AG04450 (cell line): ENCODE data around the gene HOXA5. TPM values are rescaled to one million over a fixed set of nuclear protein-coding genes. Genes with fewer than 3 reads are reported as not detected.

ENCODE experiments used
- CTCF ChIA-PET: fragments of 300-600, 350-600 bp; formaldehyde crosslinking; extraction: SDS; loops from one replicate; lab custom pipeline; 2022; ENCODE audit warnings: antibody characterized with exemption, inconsistent platforms; lab: Charles Lee
- POLR2A ChIA-PET: fragments of 350-600 bp; formaldehyde crosslinking; extraction: SDS; loops from one replicate; lab custom pipeline; 2021; ENCODE audit warnings: antibody characterized with exemption, inconsistent platforms; lab: Yijun Ruan, JAX
- DNase-seq: peaks from one replicate; pipeline ENCODE4 v3.0.0-alpha.2; 2011; ENCODE audit warnings: low read depth, low spot score
- H3K27ac ChIP-seq: one replicate; pipeline ENCODE4 v1.5.1; 2012; ENCODE audit warnings: low read depth, low read length, control low read depth
- H3K27me3 ChIP-seq: one replicate; pipeline ENCODE4 v1.6.0; 2012; ENCODE audit warnings: low read length; ENCODE audit not compliant: control insufficient read depth, insufficient read depth
- H3K4me3 ChIP-seq: 2 replicates; pipeline ENCODE4 v1.5.1; 2011; ENCODE audit warnings: mild to moderate bottlenecking, low read depth, low read length, control low read depth
- H3K9me3 ChIP-seq: 2 replicates; pipeline ENCODE4 v1.5.1; 2012; ENCODE audit warnings: low read length; ENCODE audit not compliant: control insufficient read depth, insufficient read depth
- polyA plus RNA-seq: library from polyadenylated mRNA; depleted of rRNA; stranded (reverse); fragments of >200 nt; gene quantifications from 2 replicates; pipeline ENCODE4 v1.2.3, GENCODE V29; 2011
- TF ChIP-seq, protein P1 (sequence below): IDR thresholded peaks from 2 replicates; pipeline ENCODE4 v1.5.1; 2011; ENCODE audit warnings: low read depth, low read length, control low read depth, inconsistent platforms

HOXA5 gene
- polyA plus RNA-seq, 1 experiment, result 51.0 TPM

DNA sequence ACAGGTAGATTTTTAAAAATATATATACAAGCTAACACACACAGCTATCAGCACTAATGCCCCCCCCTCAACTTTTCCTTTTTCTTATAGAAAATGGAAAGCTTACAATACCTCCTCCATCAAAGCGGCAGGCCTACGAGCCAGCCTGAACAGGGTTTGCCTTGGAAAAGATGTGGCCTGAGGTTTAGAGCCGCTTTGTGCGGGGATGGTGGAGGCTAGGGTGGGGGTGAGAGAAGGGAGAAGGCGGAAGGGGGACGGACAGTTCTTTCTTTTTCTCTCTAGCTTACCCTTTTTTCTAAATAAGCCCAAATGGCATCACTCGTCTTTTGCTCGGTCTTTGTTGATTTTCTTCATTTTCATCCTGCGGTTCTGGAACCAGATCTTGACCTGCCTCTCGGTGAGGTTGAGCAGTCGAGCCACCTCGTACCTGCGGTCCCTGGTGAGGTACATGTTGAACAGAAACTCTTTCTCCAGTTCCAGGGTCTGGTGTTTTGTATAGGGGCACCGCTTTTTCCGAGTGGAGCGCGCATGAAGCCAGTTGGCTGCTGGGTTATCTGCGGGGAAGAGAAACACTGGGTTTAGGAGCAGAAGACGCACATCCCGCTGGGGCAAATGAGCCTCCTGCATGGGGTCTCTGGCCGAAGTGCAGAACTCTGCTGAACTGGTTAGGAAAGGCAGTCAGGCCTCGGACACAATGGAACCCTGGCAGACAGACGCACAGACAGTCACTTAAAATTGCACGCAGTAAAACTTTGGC, 20.0 kb upstream of the HOXA5 start:
- peaks cover 52% of the 10 kb centered on the region for H3K27me3 ChIP-seq
- POLR2A ChIA-PET, result no interaction called here
- H3K9me3 ChIP-seq, result peaks cover 25% of the 10 kb centered on the region; the same call in 1 of the 2 replicates
- CTCF ChIA-PET, result interaction anchor here (0.6 to 3.8 kb wide), 9 partner anchors 10 to 1270 kb away, joined by 3 to 171 read pairs (median 21); no protein-coding TSS in a partner anchor
- TF ChIP-seq, protein P1, sequence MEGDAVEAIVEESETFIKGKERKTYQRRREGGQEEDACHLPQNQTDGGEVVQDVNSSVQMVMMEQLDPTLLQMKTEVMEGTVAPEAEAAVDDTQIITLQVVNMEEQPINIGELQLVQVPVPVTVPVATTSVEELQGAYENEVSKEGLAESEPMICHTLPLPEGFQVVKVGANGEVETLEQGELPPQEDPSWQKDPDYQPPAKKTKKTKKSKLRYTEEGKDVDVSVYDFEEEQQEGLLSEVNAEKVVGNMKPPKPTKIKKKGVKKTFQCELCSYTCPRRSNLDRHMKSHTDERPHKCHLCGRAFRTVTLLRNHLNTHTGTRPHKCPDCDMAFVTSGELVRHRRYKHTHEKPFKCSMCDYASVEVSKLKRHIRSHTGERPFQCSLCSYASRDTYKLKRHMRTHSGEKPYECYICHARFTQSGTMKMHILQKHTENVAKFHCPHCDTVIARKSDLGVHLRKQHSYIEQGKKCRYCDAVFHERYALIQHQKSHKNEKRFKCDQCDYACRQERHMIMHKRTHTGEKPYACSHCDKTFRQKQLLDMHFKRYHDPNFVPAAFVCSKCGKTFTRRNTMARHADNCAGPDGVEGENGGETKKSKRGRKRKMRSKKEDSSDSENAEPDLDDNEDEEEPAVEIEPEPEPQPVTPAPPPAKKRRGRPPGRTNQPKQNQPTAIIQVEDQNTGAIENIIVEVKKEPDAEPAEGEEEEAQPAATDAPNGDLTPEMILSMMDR, result no peak
- DNase-seq, result no peak
- no peak overlapping the region for H3K4me3 ChIP-seq
- H3K27ac ChIP-seq, result no peak overlapping the region

DNA sequence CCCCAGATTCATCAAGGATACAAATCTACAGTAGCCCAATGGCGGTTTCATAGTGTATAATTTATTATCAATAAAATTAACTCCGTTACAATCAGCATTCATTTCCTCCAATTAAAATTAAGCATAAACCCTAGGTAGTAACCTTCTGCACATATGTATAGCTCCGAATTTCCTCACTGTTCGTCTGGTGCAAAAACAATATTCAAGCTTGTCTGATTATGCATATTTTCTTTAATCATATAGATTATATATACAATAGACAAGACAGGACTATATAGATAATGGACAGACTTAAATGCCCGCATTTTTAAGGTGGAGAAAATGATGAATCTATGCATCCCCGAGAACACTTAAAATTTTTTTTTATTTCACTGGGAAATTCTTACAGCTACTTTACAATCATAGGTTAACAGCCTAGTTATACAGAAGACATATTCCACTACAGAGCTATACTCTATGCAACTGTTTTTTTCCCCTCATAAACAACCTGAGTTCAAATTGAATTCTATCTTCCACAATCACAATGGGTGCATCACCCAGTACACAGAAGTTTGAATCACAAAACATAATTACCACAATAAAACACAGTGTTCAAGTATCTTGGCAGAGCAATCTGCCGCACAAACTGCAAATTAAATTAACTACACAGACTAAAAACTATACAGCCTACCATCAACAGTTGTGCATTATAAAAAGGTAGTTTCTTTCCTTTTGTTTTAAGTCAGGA, 19.2 kb upstream of the HOXA5 start:
- no peak for DNase-seq
- no peak overlapping the region for H3K27ac ChIP-seq
- CTCF ChIA-PET, result interaction anchor here (0.6 to 3.8 kb wide), 10 partner anchors 10 to 1269 kb away, joined by 3 to 171 read pairs (median 20); no protein-coding TSS in a partner anchor
- peaks cover 44% of the 10 kb centered on the region for H3K27me3 ChIP-seq
- POLR2A ChIA-PET, result no interaction called here
- no peak overlapping the region for H3K4me3 ChIP-seq
- peaks cover 27% of the 10 kb centered on the region; the same call in 1 of the 2 replicates for H3K9me3 ChIP-seq
- TF ChIP-seq, protein P1, result no peak

DNA sequence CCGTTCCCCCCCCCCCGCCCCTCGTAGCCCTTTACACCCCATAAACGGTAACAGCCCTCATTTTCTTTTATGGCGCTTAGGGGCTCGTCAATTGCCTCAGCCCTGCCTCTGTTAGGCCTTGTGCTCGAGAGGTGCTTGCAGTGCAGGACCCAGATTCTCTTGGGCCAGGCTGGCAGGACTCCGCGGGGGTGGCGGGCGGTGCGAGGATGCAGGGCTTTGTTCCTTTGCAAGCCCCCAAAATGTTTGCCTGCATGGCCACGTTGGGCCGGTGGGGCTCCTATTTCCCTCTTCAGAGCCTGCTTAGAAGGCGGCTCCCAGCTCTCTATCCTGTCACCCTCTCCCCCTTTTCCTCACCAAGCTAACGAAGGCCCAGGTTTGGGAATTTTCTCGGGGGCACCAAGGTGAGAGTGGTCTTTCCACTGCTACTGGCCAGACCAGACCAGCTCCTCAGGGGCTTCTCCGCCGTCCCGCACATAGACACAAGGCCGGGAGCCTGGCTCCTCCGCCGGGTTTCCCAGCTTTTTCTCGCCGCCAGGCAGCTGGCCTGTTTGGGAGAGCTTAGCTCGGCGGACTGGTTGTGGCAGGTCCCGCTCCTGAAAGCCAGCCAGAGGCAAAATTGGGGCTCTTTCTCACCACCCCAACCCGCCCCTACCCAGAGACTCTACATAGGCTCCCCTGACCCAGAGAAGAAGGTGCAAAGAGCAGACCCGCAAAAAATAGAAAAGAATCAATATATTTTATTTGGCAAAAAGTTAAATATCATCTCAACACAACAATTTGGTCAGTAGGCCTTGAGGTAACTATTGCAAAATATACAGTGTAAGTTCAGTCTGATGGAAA, 18.5 kb upstream of the HOXA5 start:
- H3K27me3 ChIP-seq, result peaks cover 36% of the 10 kb centered on the region
- no peak for DNase-seq
- ChIA-PET POLR2A (interaction anchor here (1.3 kb wide), 1 partner anchor 792 kb away, joined by 3 read pairs; no protein-coding TSS in a partner anchor), CTCF (interaction anchor here (0.7 to 3.8 kb wide), 23 partner anchors 9 to 1268 kb away, joined by 3 to 171 read pairs (median 8); partner anchors contain the start of genes HOXA3, HOXA5 and SKAP2)
- H3K9me3 ChIP-seq, result peaks cover 29% of the 10 kb centered on the region; the same call in 1 of the 2 replicates
- no peak overlapping the region for H3K4me3 ChIP-seq
- TF ChIP-seq, protein P1, result no peak
- H3K27ac ChIP-seq, result no peak overlapping the region

DNA sequence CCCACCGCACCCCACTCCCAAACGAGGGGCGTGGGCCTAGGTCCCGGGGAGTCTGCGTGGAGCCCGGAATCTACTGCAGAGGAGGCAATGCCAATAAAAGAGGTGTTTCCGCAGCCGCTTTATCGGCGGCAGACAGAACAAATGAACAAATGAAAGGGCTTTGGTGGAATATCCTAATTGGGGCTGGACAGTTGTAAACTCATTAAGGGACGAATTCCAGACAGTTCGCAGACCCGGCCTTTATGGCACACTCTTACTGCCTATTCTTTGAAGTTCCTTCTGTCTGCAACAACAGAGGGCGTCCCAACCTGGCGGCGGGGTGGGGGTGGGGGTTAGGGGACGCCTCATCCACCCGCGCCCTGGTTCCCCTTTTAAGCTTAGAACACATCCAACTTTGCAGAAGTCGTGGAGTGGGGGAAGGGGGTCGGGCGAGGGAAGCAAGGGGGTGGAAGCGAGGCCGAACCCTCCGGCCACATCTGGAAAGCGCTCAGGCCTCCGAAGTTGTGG, 17.8 kb upstream of the HOXA5 start:
- TF ChIP-seq, protein P1, result no peak
- H3K4me3 ChIP-seq, result peak overlapping the region; percentile 62
- peaks cover 30% of the 10 kb centered on the region for H3K27me3 ChIP-seq
- ChIA-PET POLR2A (interaction anchor here (0.5 to 1.3 kb wide), 5 partner anchors 64 to 961 kb away, joined by 3 to 5 read pairs (median 3); no protein-coding TSS in a partner anchor), CTCF (interaction anchor here (0.6 to 3.8 kb wide), 30 partner anchors 9 to 1307 kb away, joined by 3 to 171 read pairs (median 6); partner anchors contain the start of genes HOXA3, HOXA5 and SKAP2)
- no peak overlapping the region for H3K27ac ChIP-seq
- DNase-seq, result no peak
- H3K9me3 ChIP-seq, result peaks cover 25% of the 10 kb centered on the region; the same call in 1 of the 2 replicates
